Parietal lobe (tissue), 2 donors: ENCODE measurements around the gene RAB17. TPM values are rescaled to one million over a fixed set of nuclear protein-coding genes. Genes with fewer than 3 reads are reported as not detected.

ENCODE experiments used
- small RNA-seq: library from RNA; depleted of rRNA; stranded (forward); fragments of <200 nt; gene quantifications from one replicate; pipeline ENCODE3, GENCODE V24; 2014; ENCODE audit warnings: low replicate concordance
- total RNA-seq: library from RNA; depleted of rRNA; stranded (reverse); fragments of >200 nt; gene quantifications from one replicate; pipeline ENCODE4 v1.2.3, GENCODE V29; 2014

The RAB17 gene
- total RNA-seq: not detected

GRCh38 chr2:237590272-237591140 lies at the start of gene RAB17:
Gene RAB17 (minus strand): TSS chr2:237590734. CDS start chr2:237586154, 4,580 bp downstream.

GRCh38 chr2:237627441-237628246 lies 37.1 kb upstream of the RAB17 start, which contains the start of gene LRRFIP1:
Gene LRRFIP1 (plus strand): TSS chr2:237627587. CDS start chr2:237627645, 58 bp downstream.

GRCh38 chr2:237566401-237567235 lies 23.9 kb downstream of the RAB17 start, which contains the start of gene PRLH:
Gene PRLH (plus strand): TSS chr2:237566574. CDS start chr2:237566574, 0 bp downstream.

Small RNA genes lying within 50 kb of the gene (small RNA-seq; reads per million reads assigned to genes)
- gene RNU6-1140P: 0.09 reads per million

Other genes with a start within 250 kb of the RAB17 start
- 2.8 TPM for gene COL6A3, start 176.6 kb downstream of the RAB17 start, total RNA-seq
- gene MLPH, start 103.5 kb downstream of the RAB17 start, total RNA-seq: not detected
- not detected for gene PRLH, start 24.2 kb downstream of the RAB17 start, total RNA-seq
- gene LRRFIP1, start 36.9 kb upstream of the RAB17 start, total RNA-seq: 72.0 TPM
- 4.1 TPM for gene RBM44, start 208.0 kb upstream of the RAB17 start, total RNA-seq